ENCODE results near the gene PAX2. TPM values are rescaled to one million over a fixed set of nuclear protein-coding genes. Genes with fewer than 3 reads are reported as not detected.

The PAX2 gene
- total RNA-seq, 2 donors from 2014 or later, result 0.38 to 0.90 TPM

- Mint-ChIP-seq H3K4me3 (peak overlapping the region; percentile 73 to 87), H3K27me3 (ENCODE audit: low read depth) (peaks cover 96% of the 10 kb centered on the region), H3K27ac (peak overlapping the region; percentile 3), H3K4me1 (ENCODE audit: low read depth) (peaks cover 47% of the 10 kb centered on the region), H3K9me3 (no peaks in the 10 kb centered on the region), H3K36me3 (ENCODE audit: insufficient read depth in 2 of 2) (peaks cover 1% of the 10 kb centered on the region in 2 donors)
- no peak for ATAC-seq (replicated peaks in 1 of 2)
- DNase-seq, result no peak
Observed at GRCh38 chr10:100729862-100730724, 15.3 kb upstream of the PAX2 start.

GRCh38 chr10:100730725-100731406 lies 14.5 kb upstream of the PAX2 start:
- H3K9me3 Mint-ChIP-seq, result no peaks in the 10 kb centered on the region
- peaks cover 1% of the 10 kb centered on the region in 2 donors for H3K36me3 Mint-ChIP-seq (ENCODE audit: insufficient read depth in 2 of 2)
- DNase-seq, result peak; percentile 58 to 64
- H3K27me3 Mint-ChIP-seq (ENCODE audit: low read depth), result peaks cover 93% of the 10 kb centered on the region
- peak; percentile 66 for ATAC-seq (replicated peaks in 1 of 2)
- H3K4me3 Mint-ChIP-seq, result peak overlapping the region; percentile 47 to 69
- no peak overlapping the region for H3K27ac Mint-ChIP-seq
- H3K4me1 Mint-ChIP-seq (ENCODE audit: low read depth), result peaks cover 49% of the 10 kb centered on the region

GRCh38 chr10:100731407-100732240 lies 13.8 kb upstream of the PAX2 start:
- peak overlapping the region; percentile 47 to 69 for H3K4me3 Mint-ChIP-seq
- no peaks in the 10 kb centered on the region for H3K9me3 Mint-ChIP-seq
- no peak for DNase-seq
- peak overlapping the region; percentile 45 for H3K27ac Mint-ChIP-seq
- peaks cover 1% of the 10 kb centered on the region in 2 donors for H3K36me3 Mint-ChIP-seq (ENCODE audit: insufficient read depth in 2 of 2)
- peaks cover 93% of the 10 kb centered on the region for H3K27me3 Mint-ChIP-seq (ENCODE audit: low read depth)
- H3K4me1 Mint-ChIP-seq (ENCODE audit: low read depth), result peaks cover 49% of the 10 kb centered on the region
- peak in 1 of 2 donors; percentile 3 for ATAC-seq (replicated peaks in 1 of 2)

- DNase-seq (no peak), ATAC-seq (replicated peaks in 1 of 2) (no peak)
- Mint-ChIP-seq H3K4me1 (ENCODE audit: low read depth) (peaks cover 54% of the 10 kb centered on the region), H3K27ac (no peak overlapping the region), H3K9me3 (no peaks in the 10 kb centered on the region), H3K27me3 (ENCODE audit: low read depth) (peaks cover 96% of the 10 kb centered on the region), H3K36me3 (ENCODE audit: insufficient read depth in 2 of 2) (peaks cover 1% of the 10 kb centered on the region in 2 donors), H3K4me3 (no peak overlapping the region)
Observed at GRCh38 chr10:100732241-100732596, 13.2 kb upstream of the PAX2 start.

- ATAC-seq (replicated peaks in 1 of 2), result no peak
- no peak overlapping the region for H3K27ac Mint-ChIP-seq
- H3K4me3 Mint-ChIP-seq, result no peak overlapping the region
- no peaks in the 10 kb centered on the region for H3K9me3 Mint-ChIP-seq
- H3K4me1 Mint-ChIP-seq (ENCODE audit: low read depth), result peaks cover 65% of the 10 kb centered on the region
- DNase-seq, result no peak
- peaks cover 96% of the 10 kb centered on the region for H3K27me3 Mint-ChIP-seq (ENCODE audit: low read depth)
- peaks cover 1% of the 10 kb centered on the region in 2 donors for H3K36me3 Mint-ChIP-seq (ENCODE audit: insufficient read depth in 2 of 2)
Observed at GRCh38 chr10:100733329-100733728, 12.1 kb upstream of the PAX2 start.

- H3K4me3 Mint-ChIP-seq, result peak overlapping the region in 1 of 2 donors; percentile 40
- ATAC-seq (replicated peaks in 1 of 2) (no peak), DNase-seq (no peak)
- H3K9me3 Mint-ChIP-seq, result no peaks in the 10 kb centered on the region
- H3K27me3 Mint-ChIP-seq (ENCODE audit: low read depth), result peaks cover 96% of the 10 kb centered on the region
- H3K27ac Mint-ChIP-seq, result no peak overlapping the region
- H3K36me3 Mint-ChIP-seq (ENCODE audit: insufficient read depth in 2 of 2), result peaks cover 1% of the 10 kb centered on the region in 2 donors
- peaks cover 60% of the 10 kb centered on the region for H3K4me1 Mint-ChIP-seq (ENCODE audit: low read depth)
Observed at GRCh38 chr10:100734295-100735086, 10.9 kb upstream of the PAX2 start.

GRCh38 chr10:100735087-100735336 lies 10.4 kb upstream of the PAX2 start:
- H3K36me3 Mint-ChIP-seq (ENCODE audit: insufficient read depth in 2 of 2), result peaks cover 1% of the 10 kb centered on the region in 2 donors
- peaks cover 96% of the 10 kb centered on the region for H3K27me3 Mint-ChIP-seq (ENCODE audit: low read depth)
- no peak overlapping the region for H3K27ac Mint-ChIP-seq
- DNase-seq (no peak), ATAC-seq (replicated peaks in 1 of 2) (no peak)
- H3K4me1 Mint-ChIP-seq (ENCODE audit: low read depth), result peaks cover 55% of the 10 kb centered on the region
- no peaks in the 10 kb centered on the region for H3K9me3 Mint-ChIP-seq
- peak overlapping the region; percentile 21 to 40 for H3K4me3 Mint-ChIP-seq

GRCh38 chr10:100735337-100736143 lies 9.8 kb upstream of the PAX2 start:
- peaks cover 96% of the 10 kb centered on the region for H3K27me3 Mint-ChIP-seq (ENCODE audit: low read depth)
- H3K4me3 Mint-ChIP-seq, result peak overlapping the region; percentile 21 to 41
- no peaks in the 10 kb centered on the region for H3K9me3 Mint-ChIP-seq
- H3K27ac Mint-ChIP-seq, result no peak overlapping the region
- H3K36me3 Mint-ChIP-seq (ENCODE audit: insufficient read depth in 2 of 2), result peaks cover 0 to 1% of the 10 kb centered on the region in 2 donors
- no peak for DNase-seq
- H3K4me1 Mint-ChIP-seq (ENCODE audit: low read depth), result peaks cover 50% of the 10 kb centered on the region
- peak; percentile 19 to 30 for ATAC-seq (replicated peaks in 1 of 2)

- Mint-ChIP-seq H3K4me1 (ENCODE audit: low read depth) (peaks cover 45% of the 10 kb centered on the region), H3K4me3 (peak overlapping the region in 1 of 2 donors; percentile 41), H3K36me3 (ENCODE audit: insufficient read depth in 2 of 2) (peaks cover 0 to 1% of the 10 kb centered on the region in 2 donors), H3K9me3 (no peaks in the 10 kb centered on the region), H3K27ac (no peak overlapping the region), H3K27me3 (ENCODE audit: low read depth) (peaks cover 97% of the 10 kb centered on the region)
- DNase-seq (no peak), ATAC-seq (replicated peaks in 1 of 2) (no peak)
Observed at GRCh38 chr10:100736144-100736808, 9.1 kb upstream of the PAX2 start.

- DNase-seq (no peak), ATAC-seq (replicated peaks in 1 of 2) (no peak)
- Mint-ChIP-seq H3K27ac (no peak overlapping the region), H3K36me3 (ENCODE audit: insufficient read depth in 2 of 2) (no peaks in the 10 kb centered on the region), H3K4me1 (ENCODE audit: low read depth) (peaks cover 39% of the 10 kb centered on the region), H3K9me3 (no peaks in the 10 kb centered on the region), H3K27me3 (ENCODE audit: low read depth) (peaks cover 97% of the 10 kb centered on the region), H3K4me3 (peak overlapping the region; percentile 78 to 87)
Observed at GRCh38 chr10:100736809-100737354, 8.5 kb upstream of the PAX2 start.

- Mint-ChIP-seq H3K4me1 (ENCODE audit: low read depth) (peaks cover 41% of the 10 kb centered on the region), H3K9me3 (no peaks in the 10 kb centered on the region), H3K4me3 (peak overlapping the region; percentile 78 to 87), H3K27me3 (ENCODE audit: low read depth) (peaks cover 97% of the 10 kb centered on the region), H3K27ac (no peak overlapping the region), H3K36me3 (ENCODE audit: insufficient read depth in 2 of 2) (no peaks in the 10 kb centered on the region)
- DNase-seq (peak in 1 of 2 donors; percentile 44), ATAC-seq (replicated peaks in 1 of 2) (peak in 1 of 2 donors; percentile 34)
Observed at GRCh38 chr10:100737355-100738054, 7.9 kb upstream of the PAX2 start.
